GM12878 (cell line): ENCODE results near the gene CISTR. TPM values are rescaled to one million over a fixed set of nuclear protein-coding genes. Genes with fewer than 3 reads are reported as not detected.

Experiments used
- ATAC-seq: fragments of 200-7000 bp; cut with Tn5 transposase; 3 replicates; pipeline ENCODE4 v1.9.1; 2020; ENCODE audit warnings: mild to moderate bottlenecking, moderate library complexity
- BruUV-seq: library from RNA; stranded (reverse); fragments of 400-500 nt; replicated peaks from 2 replicates; lab custom pipeline; 2021; lab: Mats Ljungman, UMichigan
- CTCF ChIA-PET: fragments of 300-600 bp; sonication (Branson Sonifier 250); formaldehyde crosslinking; extraction: SDS; loops from one replicate; lab custom pipeline; 2021; ENCODE audit warnings: inconsistent platforms; lab: Yijun Ruan, JAX
- POLR2A ChIA-PET: fragments of 350-600 bp; formaldehyde crosslinking; extraction: SDS; loops from one replicate; lab custom pipeline; 2021; ENCODE audit warnings: inconsistent platforms; lab: Charles Lee
- RAD21 ChIA-PET: fragments of 300-600 bp; sonication (Branson Sonifier 250); formaldehyde crosslinking; loops from one replicate; lab custom pipeline; 2023; ENCODE audit warnings: antibody characterized with exemption; ENCODE audit not compliant: unreplicated experiment; lab: Charles Lee
- SMC1A ChIA-PET: fragments of 300-600 bp; sonication (Branson Sonifier 250); formaldehyde crosslinking; loops from one replicate; lab custom pipeline; 2023; ENCODE audit not compliant: unreplicated experiment, uncharacterized antibody; lab: Charles Lee
- DNase-seq: peaks from one replicate; pipeline ENCODE4 v3.0.0-alpha.2; 2011; ENCODE audit warnings: low read depth, low spot score
- FAIRE-seq: peaks from 3 replicates; lab custom pipeline; 2011; peaks lifted over from hg19 to GRCh38; lab: Jason Lieb, UNC
- H2AFZ ChIP-seq: 2 replicates; pipeline ENCODE4 v1.6.0; 2011; ENCODE audit warnings: low read depth, low read length, control low read depth; ENCODE audit not compliant: control insufficient read depth
- H3K27ac ChIP-seq: 2 replicates; pipeline ENCODE4 v1.5.1; 2011; ENCODE audit warnings: control low read depth; ENCODE audit not compliant: control insufficient read depth, insufficient read depth
- H3K27me3 ChIP-seq, 2 experiments: replicated peaks in 1 of 2; 2 replicates each; pipeline versions ENCODE4 v1.6.0 to v1.6.1; 2011; ENCODE audit warnings: low read length in 1 of 2; ENCODE audit not compliant: control insufficient read depth in 2 of 2, insufficient read depth in 2 of 2
- H3K36me3 ChIP-seq, 2 experiments: 2 replicates each; pipeline ENCODE4 v1.5.1; 2011; ENCODE audit warnings: low read length in 1 of 2; ENCODE audit not compliant: control insufficient read depth in 2 of 2, insufficient read depth in 2 of 2
- H3K4me1 ChIP-seq: 2 replicates; pipeline ENCODE4 v1.6.1; 2011; ENCODE audit warnings: mild to moderate bottlenecking, low read length, moderate library complexity, mixed read lengths; ENCODE audit not compliant: control insufficient read depth, insufficient read depth
- H3K4me2 ChIP-seq: 2 replicates; pipeline ENCODE4 v1.6.0; 2011; ENCODE audit warnings: control low read depth; ENCODE audit not compliant: control insufficient read depth, insufficient read depth
- H3K4me3 ChIP-seq: fragments of 200-600 bp; sonication (generic); 2 replicates; pipeline ENCODE4 v1.5.1; 2016
- H3K79me2 ChIP-seq: 2 replicates; pipeline ENCODE4 v1.6.0; 2011; ENCODE audit warnings: low read length; ENCODE audit not compliant: control insufficient read depth, insufficient read depth
- H3K9ac ChIP-seq: 2 replicates; pipeline ENCODE4 v1.8.0; 2011; ENCODE audit warnings: low read length, control low read depth, mixed read lengths; ENCODE audit not compliant: control insufficient read depth, insufficient read depth
- H3K9me3 ChIP-seq: replicated peaks from 3 replicates; pipeline ENCODE4 v1.5.1; 2011; ENCODE audit warnings: mild to moderate bottlenecking, low read length; ENCODE audit not compliant: control insufficient read depth, insufficient read depth
- H4K20me1 ChIP-seq: 2 replicates; pipeline ENCODE4 v1.6.0; 2011; ENCODE audit not compliant: control insufficient read depth, insufficient read depth
- BACH1 ChIP-seq: fragments of 450-650 bp; IDR thresholded peaks from 2 replicates; pipeline ENCODE4 v1.6.1; 2017; ENCODE audit warnings: mild to moderate bottlenecking, borderline replicate concordance
- DPF2 ChIP-seq: fragments of 450-650 bp; IDR thresholded peaks from 2 replicates; pipeline ENCODE4 v1.6.1; 2017; ENCODE audit warnings: mild to moderate bottlenecking
- IKZF2 ChIP-seq, 2 experiments: fragments of 450-650 bp; IDR thresholded peaks; 2 replicates each; pipeline ENCODE4 v1.6.1; 2017; ENCODE audit warnings: mild to moderate bottlenecking in 2 of 2, moderate library complexity in 2 of 2
- JUNB ChIP-seq: IDR thresholded peaks from 2 replicates; pipeline ENCODE4 v1.6.1; 2016; ENCODE audit warnings: antibody characterized with exemption, mild to moderate bottlenecking
- RAD51 ChIP-seq: fragments of 450-650 bp; IDR thresholded peaks from 2 replicates; pipeline ENCODE4 v1.6.1; 2016; ENCODE audit warnings: moderate library complexity, mild to moderate bottlenecking, inconsistent platforms
- SIX5 ChIP-seq: IDR thresholded peaks from 2 replicates; pipeline ENCODE4 v1.6.1; 2011; ENCODE audit warnings: mild to moderate bottlenecking, low read depth, low read length, moderate library complexity; ENCODE audit not compliant: severe bottlenecking
- SMAD1 ChIP-seq: fragments of 450-650 bp; IDR thresholded peaks from 2 replicates; pipeline ENCODE4 v1.6.1; 2018; ENCODE audit warnings: mild to moderate bottlenecking, low read depth; ENCODE audit not compliant: partially characterized antibody
- SUZ12 ChIP-seq: fragments of 200-600 bp; sonication (generic); IDR thresholded peaks from one replicate; pipeline ENCODE4 v1.6.1; 2018; ENCODE audit warnings: antibody characterized with exemption, mild to moderate bottlenecking; ENCODE audit not compliant: unreplicated experiment
- TCF12 ChIP-seq: IDR thresholded peaks from 2 replicates; pipeline ENCODE4 v1.6.1; 2011; ENCODE audit warnings: low read depth, mild to moderate bottlenecking, low read length
- WRNIP1 ChIP-seq: IDR thresholded peaks from 2 replicates; pipeline ENCODE4 v1.6.1; 2011; ENCODE audit warnings: low read depth, low read length, improper control_type of control experiment, borderline replicate concordance
- WGBS: methylation state at CpG from one replicate; pipeline ENCODE4 v1.1.6; 2016; ENCODE audit warnings: low lambda C conversion rate; ENCODE audit not compliant: insufficient replicate concordance, insufficient coverage; ENCODE audit errors: missing lambda C conversion rate; 5-methylcytosine and 5-hydroxymethylcytosine counted together
- in situ Hi-C: fragments of 300-500 bp; cut with MboI; formaldehyde crosslinking; loops from 9 replicates; pipeline ENCODE4 v1.14.3; 2018; ENCODE audit warnings: mixed read lengths
- intact Hi-C: fragments of 100-400 bp; cut with micrococcal nuclease; formaldehyde crosslinking; loops from one replicate; pipeline ENCODE4 v1.14.2; 2022; ENCODE audit not compliant: unreplicated experiment
- polyA plus RNA-seq, 11 experiments: library from polyadenylated mRNA; depleted of rRNA in 4 of 11; unstranded in 6 of 11; stranded (reverse) in 5 of 11; fragments of >200 nt; fragmentation: Nextera tagmentation in 4 of 11; fragmentation: Illumina TruSeq in 1 of 11; extraction: Ambion mirVana in 4 of 11; extraction: Trizol in 1 of 11; gene quantifications; 1 replicate in 1 of 11; 2 replicates in 10 of 11; pipeline versions ENCODE4 v1.2.1 to v1.2.3, GENCODE V29; 2011 to 2016; ENCODE audit warnings: inconsistent platforms in 2 of 11, missing spikeins in 2 of 11, low read depth in 1 of 11
- total RNA-seq, 4 experiments: library from RNA; depleted of rRNA in 3 of 4; stranded (reverse); fragments of >200 nt in 3 of 4; fragmentation: Illumina TruSeq in 1 of 4; extraction: Trizol in 1 of 4; gene quantifications; 2 replicates each; pipeline versions ENCODE4 v1.2.1 to v1.2.3, GENCODE V29; 2013 to 2021
- TF ChIP-seq, protein P1 (sequence below): IDR thresholded peaks from 2 replicates; pipeline ENCODE4 v1.6.1; 2012; ENCODE audit warnings: improper control_type of control experiment, low read depth, low read length; ENCODE audit not compliant: insufficient replicate concordance

The CISTR gene
- total and polyA plus RNA-seq, 10 of the 15 experiments (the other 5 are each of a cell fraction or from before 2014, with no cell fraction given), result 0.26 TPM; not detected in 9

DNA sequence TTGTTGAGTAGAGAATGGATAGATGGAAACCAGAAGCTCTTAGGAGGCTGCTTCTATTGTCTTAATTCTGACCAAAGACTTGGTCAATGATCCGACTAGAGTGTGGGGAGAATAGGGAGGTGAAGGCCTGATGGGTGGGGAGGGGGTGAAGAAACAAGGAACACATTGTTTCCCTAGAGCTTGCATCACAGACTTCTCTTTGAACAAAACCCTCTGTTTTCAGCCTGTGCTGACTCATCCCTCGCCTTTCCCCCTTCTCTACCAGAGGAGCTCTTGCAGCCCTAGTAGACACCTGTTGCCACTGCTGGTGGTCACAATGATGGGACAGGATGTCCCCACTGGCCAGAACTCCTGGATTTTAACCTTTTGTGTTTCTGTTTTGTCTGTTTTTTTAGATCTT is 46.8 kb upstream of the CISTR start:
- ChIA-PET RAD21 (interaction anchor here (0.8 kb wide), 1 partner anchor 418 kb away, joined by 3 read pairs; no protein-coding TSS in a partner anchor), CTCF (interaction anchor here (0.6 to 1.3 kb wide), 3 partner anchors 9 to 62 kb away, joined by 3 to 6 read pairs (median 4); no protein-coding TSS in a partner anchor), SMC1A (no interaction called here), POLR2A (no interaction called here)
- FAIRE-seq, result no peak
- H4K20me1 ChIP-seq, result no peaks in the 10 kb centered on the region
- no peak for DNase-seq
- no TSS peak for BruUV-seq
- no peak overlapping the region for H3K27ac ChIP-seq
- in situ Hi-C loops (no loop called here), intact Hi-C loops (loop anchor here (10.0 kb wide), 1 partner anchor 186 kb away; the partner anchor contains the start of gene HOXC10)
- no peak overlapping the region for H3K4me3 ChIP-seq
- H3K36me3 ChIP-seq, result no peaks in the 10 kb centered on the region
- no peaks in the 10 kb centered on the region for H3K9me3 ChIP-seq
- 23% methylated on average over 2 of the region's 2 CpGs for WGBS
- H3K4me2 ChIP-seq, result no peak overlapping the region
- H3K79me2 ChIP-seq, result no peaks in the 10 kb centered on the region
- no peak overlapping the region for H2AFZ ChIP-seq
- ATAC-seq, result peak; percentile 64
- TF ChIP-seq TCF12 (0 out of 2 replicates have a peak, but pooled peaks have one; percentile 8), JUNB (peak; percentile 19; the same call in 1 of the 2 replicates), SIX5 (no peak), IKZF2 (IDR thresholded peaks at IDR 0.05) (peak; percentile 30 to 49; a peak in 2 of 4 replicates)
- H3K27me3 ChIP-seq, result no peaks in the 10 kb centered on the region; a peak in 1 of 4 replicates
- H3K4me1 ChIP-seq, result no peaks in the 10 kb centered on the region
- no peak overlapping the region for H3K9ac ChIP-seq

DNA sequence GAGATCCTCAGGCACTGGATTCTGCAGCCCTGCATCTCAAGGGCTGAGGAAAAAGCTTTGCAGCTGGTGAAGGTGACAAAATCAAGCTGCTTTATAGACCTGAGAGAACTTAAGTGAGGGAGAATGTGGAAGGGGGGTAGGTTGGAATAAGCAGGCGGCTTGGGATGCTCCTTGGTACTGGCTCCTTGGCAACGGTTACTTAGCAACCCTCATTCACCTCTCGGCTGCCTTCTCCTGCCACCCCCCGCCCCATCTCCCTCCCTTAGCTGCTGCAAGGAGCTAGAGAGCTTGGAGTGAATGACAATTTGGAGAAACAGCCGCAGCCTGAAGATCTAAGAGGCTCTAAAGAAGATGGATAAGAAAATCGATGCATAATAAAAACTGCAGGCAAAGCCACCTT is 44.1 kb upstream of the CISTR start:
- FAIRE-seq, result no peak
- DNase-seq, result no peak
- Histone ChIP-seq H3K9me3 (no peaks in the 10 kb centered on the region), H4K20me1 (no peaks in the 10 kb centered on the region), H3K79me2 (no peaks in the 10 kb centered on the region), H3K36me3 (no peaks in the 10 kb centered on the region), H3K27me3 (no peaks in the 10 kb centered on the region; a peak in 1 of 4 replicates), H3K4me3 (no peak overlapping the region), H3K4me2 (no peak overlapping the region), H3K9ac (no peak overlapping the region), H3K4me1 (no peaks in the 10 kb centered on the region), H2AFZ (no peak overlapping the region), H3K27ac (no peak overlapping the region)
- BruUV-seq, result no TSS peak
- WGBS, result 8% methylated on average over 6 of the region's 6 CpGs
- in situ Hi-C loops (no loop called here), intact Hi-C loops (loop anchor here (10.0 kb wide), 1 partner anchor 189 kb away; the partner anchor contains the start of gene HOXC10)
- ChIA-PET POLR2A (no interaction called here), RAD21 (no interaction called here), SMC1A (interaction anchor here (0.7 to 1.2 kb wide), 2 partner anchors 9 to 124 kb away, joined by 3 to 6 read pairs; no protein-coding TSS in a partner anchor), CTCF (interaction anchor here (1.0 kb wide), 1 partner anchor 39 kb away, joined by 4 read pairs; no protein-coding TSS in a partner anchor)
- no peak for ATAC-seq
- TF ChIP-seq, protein P1, sequence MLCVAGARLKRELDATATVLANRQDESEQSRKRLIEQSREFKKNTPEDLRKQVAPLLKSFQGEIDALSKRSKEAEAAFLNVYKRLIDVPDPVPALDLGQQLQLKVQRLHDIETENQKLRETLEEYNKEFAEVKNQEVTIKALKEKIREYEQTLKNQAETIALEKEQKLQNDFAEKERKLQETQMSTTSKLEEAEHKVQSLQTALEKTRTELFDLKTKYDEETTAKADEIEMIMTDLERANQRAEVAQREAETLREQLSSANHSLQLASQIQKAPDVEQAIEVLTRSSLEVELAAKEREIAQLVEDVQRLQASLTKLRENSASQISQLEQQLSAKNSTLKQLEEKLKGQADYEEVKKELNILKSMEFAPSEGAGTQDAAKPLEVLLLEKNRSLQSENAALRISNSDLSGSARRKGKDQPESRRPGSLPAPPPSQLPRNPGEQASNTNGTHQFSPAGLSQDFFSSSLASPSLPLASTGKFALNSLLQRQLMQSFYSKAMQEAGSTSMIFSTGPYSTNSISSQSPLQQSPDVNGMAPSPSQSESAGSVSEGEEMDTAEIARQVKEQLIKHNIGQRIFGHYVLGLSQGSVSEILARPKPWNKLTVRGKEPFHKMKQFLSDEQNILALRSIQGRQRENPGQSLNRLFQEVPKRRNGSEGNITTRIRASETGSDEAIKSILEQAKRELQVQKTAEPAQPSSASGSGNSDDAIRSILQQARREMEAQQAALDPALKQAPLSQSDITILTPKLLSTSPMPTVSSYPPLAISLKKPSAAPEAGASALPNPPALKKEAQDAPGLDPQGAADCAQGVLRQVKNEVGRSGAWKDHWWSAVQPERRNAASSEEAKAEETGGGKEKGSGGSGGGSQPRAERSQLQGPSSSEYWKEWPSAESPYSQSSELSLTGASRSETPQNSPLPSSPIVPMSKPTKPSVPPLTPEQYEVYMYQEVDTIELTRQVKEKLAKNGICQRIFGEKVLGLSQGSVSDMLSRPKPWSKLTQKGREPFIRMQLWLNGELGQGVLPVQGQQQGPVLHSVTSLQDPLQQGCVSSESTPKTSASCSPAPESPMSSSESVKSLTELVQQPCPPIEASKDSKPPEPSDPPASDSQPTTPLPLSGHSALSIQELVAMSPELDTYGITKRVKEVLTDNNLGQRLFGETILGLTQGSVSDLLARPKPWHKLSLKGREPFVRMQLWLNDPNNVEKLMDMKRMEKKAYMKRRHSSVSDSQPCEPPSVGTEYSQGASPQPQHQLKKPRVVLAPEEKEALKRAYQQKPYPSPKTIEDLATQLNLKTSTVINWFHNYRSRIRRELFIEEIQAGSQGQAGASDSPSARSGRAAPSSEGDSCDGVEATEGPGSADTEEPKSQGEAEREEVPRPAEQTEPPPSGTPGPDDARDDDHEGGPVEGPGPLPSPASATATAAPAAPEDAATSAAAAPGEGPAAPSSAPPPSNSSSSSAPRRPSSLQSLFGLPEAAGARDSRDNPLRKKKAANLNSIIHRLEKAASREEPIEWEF, result no peak
- TF ChIP-seq SUZ12, result no peak
- TF ChIP-seq BACH1, result no peak
- no peak for TF ChIP-seq RAD51
- TF ChIP-seq DPF2, result no peak
- TF ChIP-seq WRNIP1, result no peak
- no peak for TF ChIP-seq SMAD1
